Esophagus squamous epithelium (tissue), 4 donors: ENCODE measurements around the gene DNAL1.

ENCODE experiments used
- POLR2A ChIP-seq, 4 donors: fragments of 450-650 bp; IDR thresholded peaks; one replicate each; pipeline ENCODE4 v1.6.1; 2017; ENCODE audit warnings: antibody characterized with exemption in 4 of 4, mild to moderate bottlenecking in 4 of 4, moderate library complexity in 3 of 4
- TF ChIP-seq, protein P1 (sequence below), 6 experiments: fragments of 450-650 bp in 4 of 6; fragments of 200-600 bp in 2 of 6; sonication (generic) in 2 of 6; IDR thresholded peaks; one replicate each; pipeline ENCODE4 v1.5.1; 2016 to 2019; ENCODE audit warnings: antibody characterized with exemption in 6 of 6, mild to moderate bottlenecking in 4 of 6, moderate library complexity in 4 of 6

DNA sequence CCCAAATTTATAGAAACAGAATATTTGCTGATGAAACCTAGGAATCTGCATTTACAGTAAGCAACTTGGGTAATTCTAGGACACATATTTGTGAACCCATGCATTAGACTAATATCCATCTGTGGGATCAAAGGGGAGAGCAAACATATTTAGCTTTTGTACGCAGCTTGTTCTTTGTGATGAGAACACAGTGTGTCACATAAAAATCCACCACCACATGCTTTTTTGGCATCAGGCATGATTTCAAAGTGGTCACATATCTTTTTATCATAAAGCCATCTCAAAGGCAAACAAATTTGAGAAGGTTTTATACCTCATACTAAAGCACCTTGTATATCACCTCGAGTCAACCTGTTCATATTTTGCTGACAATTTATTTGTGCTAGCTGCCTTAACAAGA is 15.7 kb downstream of the DNAL1 start:
- TF ChIP-seq, protein P1, sequence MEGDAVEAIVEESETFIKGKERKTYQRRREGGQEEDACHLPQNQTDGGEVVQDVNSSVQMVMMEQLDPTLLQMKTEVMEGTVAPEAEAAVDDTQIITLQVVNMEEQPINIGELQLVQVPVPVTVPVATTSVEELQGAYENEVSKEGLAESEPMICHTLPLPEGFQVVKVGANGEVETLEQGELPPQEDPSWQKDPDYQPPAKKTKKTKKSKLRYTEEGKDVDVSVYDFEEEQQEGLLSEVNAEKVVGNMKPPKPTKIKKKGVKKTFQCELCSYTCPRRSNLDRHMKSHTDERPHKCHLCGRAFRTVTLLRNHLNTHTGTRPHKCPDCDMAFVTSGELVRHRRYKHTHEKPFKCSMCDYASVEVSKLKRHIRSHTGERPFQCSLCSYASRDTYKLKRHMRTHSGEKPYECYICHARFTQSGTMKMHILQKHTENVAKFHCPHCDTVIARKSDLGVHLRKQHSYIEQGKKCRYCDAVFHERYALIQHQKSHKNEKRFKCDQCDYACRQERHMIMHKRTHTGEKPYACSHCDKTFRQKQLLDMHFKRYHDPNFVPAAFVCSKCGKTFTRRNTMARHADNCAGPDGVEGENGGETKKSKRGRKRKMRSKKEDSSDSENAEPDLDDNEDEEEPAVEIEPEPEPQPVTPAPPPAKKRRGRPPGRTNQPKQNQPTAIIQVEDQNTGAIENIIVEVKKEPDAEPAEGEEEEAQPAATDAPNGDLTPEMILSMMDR (IDR thresholded peaks at IDR 0.05) = no peak
- TF ChIP-seq POLR2A (IDR thresholded peaks at IDR 0.05) = no peak
